HG03565 (cell line): ENCODE results near the gene KLHL29.

Source experiments
- ATAC-seq: cut with Tn5 transposase; IDR thresholded peaks from one replicate; pipeline ENCODE4 v1.9.1; 2021; ENCODE audit warnings: mild to moderate bottlenecking, moderate library complexity; ENCODE audit not compliant: unreplicated experiment

The KLHL29 gene

GRCh38 chr2:23507267-23508065 lies 122.5 kb downstream of the KLHL29 start:
- no peak for ATAC-seq

DNA sequence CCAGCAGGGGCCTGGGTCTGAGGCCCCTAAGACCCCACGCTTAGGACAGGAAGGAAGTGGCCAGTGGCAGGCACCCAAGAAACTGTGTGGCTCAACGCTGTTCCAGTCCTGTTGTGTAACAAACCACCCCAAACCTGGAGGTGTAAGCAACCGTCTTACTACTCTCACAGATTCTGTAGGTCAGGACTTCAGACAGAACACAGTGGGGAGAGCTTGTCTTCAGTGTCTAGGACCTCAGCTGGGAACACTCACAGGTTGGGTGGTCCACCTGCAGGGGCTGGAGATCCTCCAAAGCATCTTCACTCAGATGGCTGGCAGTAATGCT lies 123.0 kb downstream of the KLHL29 start:
- no peak for ATAC-seq

GRCh38 chr2:23509103-23509502 lies 124.1 kb downstream of the KLHL29 start:
- no peak for ATAC-seq

DNA sequence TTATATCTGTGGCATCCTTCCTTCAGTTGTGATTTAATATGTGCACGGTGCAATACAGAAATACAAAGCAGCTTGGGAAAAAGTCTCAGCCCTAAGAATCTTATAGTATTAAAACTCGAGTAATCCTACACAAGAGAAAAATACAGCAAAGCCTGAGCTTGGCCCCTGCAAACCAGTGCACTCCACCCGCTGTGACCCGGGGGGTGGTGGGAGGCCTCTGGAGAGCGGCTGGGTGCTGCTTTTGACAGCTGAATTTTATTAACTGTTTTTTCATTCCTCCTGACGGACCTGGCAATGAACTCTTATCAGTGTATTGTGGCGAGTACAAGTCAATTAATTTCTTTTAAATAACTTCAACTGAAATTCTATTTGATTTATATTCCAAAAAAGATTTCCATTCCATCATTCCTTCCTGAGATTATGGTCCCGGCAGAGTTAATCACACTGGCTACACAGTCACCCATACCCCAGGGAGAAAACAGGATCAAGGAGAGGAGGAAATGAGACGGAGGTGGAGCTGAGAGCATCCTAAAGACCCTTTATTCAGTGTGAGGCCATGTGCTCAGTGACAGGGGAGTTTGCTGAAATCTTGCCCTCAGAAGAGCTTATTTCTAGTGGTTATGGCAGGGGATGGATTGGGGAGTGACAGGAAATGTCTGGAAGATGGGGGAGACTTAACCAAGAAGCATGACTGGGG lies 124.8 kb downstream of the KLHL29 start:
- ATAC-seq: no peak

GRCh38 chr2:23510471-23510870 lies 125.5 kb downstream of the KLHL29 start:
- no peak for ATAC-seq

GRCh38 chr2:23512778-23513177 lies 127.8 kb downstream of the KLHL29 start:
- no peak for ATAC-seq

DNA sequence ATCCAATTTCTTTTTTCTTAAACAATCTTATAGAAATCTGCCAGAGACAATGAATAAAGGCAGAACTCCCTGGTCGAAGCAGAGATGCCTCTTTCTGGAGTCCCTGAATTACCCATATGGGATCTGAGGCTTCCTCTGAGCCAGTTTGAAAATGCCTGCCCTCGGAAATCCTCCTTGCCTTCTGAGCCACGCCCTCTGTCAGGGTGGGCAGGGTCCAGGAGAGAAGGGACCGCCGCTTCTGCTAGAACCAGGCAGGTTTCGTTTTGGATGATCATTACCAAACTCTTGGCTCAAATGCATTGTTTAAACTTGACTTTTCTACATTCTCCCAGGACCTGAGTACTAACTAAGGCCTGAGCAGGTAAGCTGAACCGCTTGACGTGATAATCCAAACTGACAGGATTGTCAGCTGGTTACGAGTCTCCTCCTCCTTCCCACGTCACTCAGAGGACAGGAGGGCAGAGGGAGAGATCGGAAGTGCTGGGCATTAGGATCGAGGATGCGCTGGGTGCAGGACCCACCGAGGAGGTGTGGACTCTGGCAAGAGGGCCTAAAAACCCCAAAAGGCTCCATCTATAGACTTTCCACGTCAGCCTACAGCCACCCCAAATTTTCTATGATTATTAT lies 128.4 kb downstream of the KLHL29 start:
- no peak for ATAC-seq

GRCh38 chr2:23513872-23514793 lies 129.2 kb downstream of the KLHL29 start:
- ATAC-seq: no peak

GRCh38 chr2:23516520-23517256 lies 131.7 kb downstream of the KLHL29 start:
- no peak for ATAC-seq

- ATAC-seq: no peak
Observed at GRCh38 chr2:23518481-23519333, 133.7 kb downstream of the KLHL29 start.

DNA sequence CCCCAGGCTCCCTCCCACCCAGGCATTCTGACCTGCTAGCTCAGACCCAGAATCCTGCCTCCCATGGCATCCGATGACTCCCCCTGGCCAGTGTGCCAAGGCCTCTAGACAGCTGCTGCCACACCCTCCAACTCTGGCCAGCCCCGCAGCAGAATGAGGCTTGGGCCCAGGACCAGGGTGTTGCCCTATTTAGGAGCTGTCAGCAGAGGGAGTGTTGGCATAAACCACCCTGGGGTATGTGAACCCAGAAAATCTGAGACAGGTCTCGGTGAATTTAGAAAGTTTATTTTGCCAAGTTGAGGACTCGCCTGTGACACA lies 134.3 kb downstream of the KLHL29 start:
- no peak for ATAC-seq

GRCh38 chr2:23520256-23520655 lies 135.3 kb downstream of the KLHL29 start:
- ATAC-seq: no peak

- no peak for ATAC-seq
Observed at GRCh38 chr2:23521060-23521459, 136.1 kb downstream of the KLHL29 start.

DNA sequence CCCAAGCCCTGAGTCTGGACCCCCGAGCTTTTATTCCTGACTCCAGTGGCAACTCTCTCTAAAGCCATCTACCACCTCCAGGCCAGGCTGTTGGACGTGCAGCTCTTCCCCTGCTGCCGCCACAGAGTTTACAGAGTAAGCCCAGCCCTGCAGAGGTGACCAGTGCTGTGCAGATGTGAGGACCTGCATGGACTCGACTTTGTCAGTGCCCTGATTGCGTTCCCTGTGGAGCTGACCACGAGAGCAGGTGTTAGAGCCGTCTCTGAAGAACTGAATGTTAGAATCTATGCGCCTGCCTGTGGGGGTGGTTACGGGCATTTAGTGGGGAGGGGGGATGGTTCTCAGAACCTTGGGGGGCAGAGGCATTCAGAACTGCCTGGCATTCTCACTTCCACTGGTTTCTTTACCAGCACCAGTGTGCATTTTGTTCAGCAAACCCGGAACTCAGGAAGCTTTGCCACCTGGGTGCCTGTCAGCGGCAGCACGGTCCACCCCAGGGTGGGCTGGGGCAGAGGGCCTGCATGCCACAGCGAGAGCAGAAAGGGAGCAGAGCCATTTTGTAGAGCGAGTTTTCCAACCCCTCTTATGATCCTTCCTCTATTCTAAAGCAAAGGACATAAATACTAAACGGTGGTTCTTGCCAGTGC lies 137.9 kb downstream of the KLHL29 start:
- ATAC-seq: no peak

GRCh38 chr2:23523373-23524260 lies 138.6 kb downstream of the KLHL29 start:
- ATAC-seq: no peak

GRCh38 chr2:23524261-23524706 lies 139.3 kb downstream of the KLHL29 start:
- no peak for ATAC-seq

GRCh38 chr2:23525137-23525765 lies 140.3 kb downstream of the KLHL29 start:
- no peak for ATAC-seq

DNA sequence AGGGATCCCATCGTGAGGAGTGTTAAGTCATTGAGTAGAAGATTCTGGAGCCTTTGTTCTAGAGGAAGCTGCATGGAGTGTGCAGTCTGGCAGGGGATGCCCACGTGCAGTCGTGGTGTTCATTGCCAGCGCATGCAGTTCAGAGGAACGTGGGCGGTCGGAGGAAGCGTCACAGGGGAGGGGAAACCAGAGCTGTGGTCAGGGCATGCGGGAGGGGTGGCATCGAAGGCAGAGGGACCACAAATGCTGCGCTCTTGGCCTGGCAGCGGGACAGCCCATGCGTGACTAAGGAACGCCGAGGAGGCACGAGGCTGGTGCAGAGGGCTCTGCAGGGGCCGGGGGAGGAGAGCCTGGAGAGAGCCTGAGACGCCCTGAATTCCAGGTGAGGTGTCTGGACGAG lies 141.1 kb downstream of the KLHL29 start:
- no peak for ATAC-seq
